Prostate gland (tissue), 2 donors: ENCODE results near the gene TAF3. TPM values are rescaled to one million over a fixed set of nuclear protein-coding genes. Genes with fewer than 3 reads are reported as not detected.

Experiments
- DNase-seq: peaks from one replicate; pipeline ENCODE4 v3.0.0-alpha.2; 2019; ENCODE audit warnings: low spot score
- H3K27ac ChIP-seq, 2 donors: fragments of 200-600 bp; sonication (generic); 2 replicates each; pipeline ENCODE4 v1.5.1; 2017 to 2019
- H3K27me3 ChIP-seq: fragments of 200-600 bp; sonication (generic); replicated peaks from 2 replicates; pipeline ENCODE4 v1.5.1; 2019; ENCODE audit not compliant: insufficient read depth
- H3K36me3 ChIP-seq, 2 donors: fragments of 200-600 bp; sonication (generic); 1 replicate in 1 of 2; 2 replicates in 1 of 2; pipeline versions ENCODE4 v1.5.1 to v1.8.1; 2017 to 2019
- H3K4me1 ChIP-seq: fragments of 200-600 bp; sonication (generic); replicated peaks from 2 replicates; pipeline ENCODE4 v1.5.1; 2019
- H3K4me3 ChIP-seq, 2 donors: fragments of 200-600 bp; sonication (generic); 2 replicates each; pipeline ENCODE4 v1.5.1; 2017 to 2019
- H3K9me3 ChIP-seq: fragments of 200-600 bp; sonication (generic); 2 replicates; pipeline ENCODE4 v1.5.1; 2017
- CTCF ChIP-seq, 4 experiments: fragments of 200-600 bp in 2 of 4; fragments of 450-650 bp in 2 of 4; sonication (generic) in 2 of 4; IDR thresholded peaks; 1 replicate in 3 of 4; 2 replicates in 1 of 4; pipeline ENCODE4 v1.5.1; 2016 to 2019; ENCODE audit warnings: antibody characterized with exemption in 4 of 4, mild to moderate bottlenecking in 2 of 4, moderate library complexity in 2 of 4
- POLR2A ChIP-seq: fragments of 450-650 bp; IDR thresholded peaks from one replicate; pipeline ENCODE4 v1.6.1; 2016; ENCODE audit warnings: antibody characterized with exemption, mild to moderate bottlenecking
- POLR2AphosphoS5 ChIP-seq: sonication (generic); formaldehyde crosslinking; IDR thresholded peaks from one replicate; pipeline ENCODE4 v1.6.1; 2017; ENCODE audit warnings: antibody characterized with exemption
- WGBS: methylation state at CpG from one replicate; pipeline ENCODE4 v1.1.5; 2018; 5-methylcytosine and 5-hydroxymethylcytosine counted together
- intact Hi-C: fragments of 100-400 bp; cut with DNase I; formaldehyde crosslinking; loops from one replicate; pipeline ENCODE4 v1.14.2; 2022
- total RNA-seq, 2 donors: library from RNA; depleted of rRNA; stranded (reverse); fragments of >200 nt; gene quantifications; one replicate each; pipeline ENCODE4 v1.1.0, GENCODE V29; 2016

Gene TAF3
- total RNA-seq, 2 donors from 2014 or later: 4.4 to 20.2 TPM

- intact Hi-C loops: no loop called here
Measured at GRCh38 chr10:7950981-7951847, 132.9 kb downstream of the TAF3 start.

GRCh38 chr10:7952266-7952665 lies 134.0 kb downstream of the TAF3 start:
- no peak for TF ChIP-seq POLR2A
- no peak for TF ChIP-seq CTCF (IDR thresholded peaks at IDR 0.05)
- TF ChIP-seq POLR2AphosphoS5: no peak
- no peak for DNase-seq
- intact Hi-C loops: no loop called here

More at GRCh38 chr10:7950981-7951847, 132.9 kb downstream of the TAF3 start:
- Histone ChIP-seq H3K9me3 (no peaks in the 10 kb centered on the region), H3K4me1 (peaks cover 3% of the 10 kb centered on the region), H3K36me3 (no peaks in the 10 kb centered on the region), H3K27ac (no peak overlapping the region), H3K27me3 (no peaks in the 10 kb centered on the region), H3K4me3 (no peak overlapping the region)
- no peak for TF ChIP-seq CTCF (IDR thresholded peaks at IDR 0.05)
- TF ChIP-seq POLR2A: no peak
- TF ChIP-seq POLR2AphosphoS5: no peak
- 89% methylated on average over 9 of the region's 9 CpGs for WGBS
- no peak for DNase-seq

GRCh38 chr10:7953447-7953846 lies 135.1 kb downstream of the TAF3 start:
- WGBS: 65% methylated on average over 4 of the region's 4 CpGs
- no peak for DNase-seq
- H3K27ac ChIP-seq: no peak overlapping the region
- intact Hi-C loops: no loop called here
- TF ChIP-seq POLR2A (no peak), CTCF (IDR thresholded peaks at IDR 0.05) (no peak), POLR2AphosphoS5 (no peak)
- H3K4me3 ChIP-seq: no peak overlapping the region
- peaks cover 3% of the 10 kb centered on the region for H3K4me1 ChIP-seq
- H3K36me3 ChIP-seq: no peaks in the 10 kb centered on the region
- no peaks in the 10 kb centered on the region for H3K9me3 ChIP-seq
- no peaks in the 10 kb centered on the region for H3K27me3 ChIP-seq

More at GRCh38 chr10:7952266-7952665, 134.0 kb downstream of the TAF3 start:
- Histone ChIP-seq H3K27ac (no peak overlapping the region), H3K9me3 (no peaks in the 10 kb centered on the region), H3K27me3 (no peaks in the 10 kb centered on the region), H3K36me3 (no peaks in the 10 kb centered on the region), H3K4me3 (no peak overlapping the region), H3K4me1 (peaks cover 3% of the 10 kb centered on the region)
- WGBS: 92% methylated on average over 3 of the region's 3 CpGs

GRCh38 chr10:7955446-7955845 lies 137.1 kb downstream of the TAF3 start:
- no peak for DNase-seq
- intact Hi-C loops: no loop called here
- Histone ChIP-seq H3K27me3 (no peaks in the 10 kb centered on the region), H3K4me1 (peaks cover 3% of the 10 kb centered on the region), H3K27ac (no peak overlapping the region), H3K9me3 (no peaks in the 10 kb centered on the region), H3K36me3 (no peaks in the 10 kb centered on the region), H3K4me3 (no peak overlapping the region)
- 28% methylated on average over 1 of the region's 1 CpG for whole genome bisulfite sequencing
- TF ChIP-seq POLR2A: no peak
- no peak for TF ChIP-seq CTCF (IDR thresholded peaks at IDR 0.05)
- TF ChIP-seq POLR2AphosphoS5: no peak

- Histone ChIP-seq H3K27ac (no peak overlapping the region), H3K36me3 (no peaks in the 10 kb centered on the region), H3K9me3 (no peaks in the 10 kb centered on the region), H3K27me3 (no peaks in the 10 kb centered on the region), H3K4me1 (peaks cover 3% of the 10 kb centered on the region), H3K4me3 (no peak overlapping the region)
- DNase-seq: no peak
- intact Hi-C loops: no loop called here
- TF ChIP-seq POLR2A: no peak
- no peak for TF ChIP-seq CTCF (IDR thresholded peaks at IDR 0.05)
- TF ChIP-seq POLR2AphosphoS5: no peak
Measured at GRCh38 chr10:7956508-7956907, 138.2 kb downstream of the TAF3 start.
